ENCODE data around the gene SYPL1.

SYPL1 gene

GRCh38 chr7:106064771-106065574 lies 47.1 kb downstream of the SYPL1 start:
- peak; percentile 97 for DNase-seq

DNA sequence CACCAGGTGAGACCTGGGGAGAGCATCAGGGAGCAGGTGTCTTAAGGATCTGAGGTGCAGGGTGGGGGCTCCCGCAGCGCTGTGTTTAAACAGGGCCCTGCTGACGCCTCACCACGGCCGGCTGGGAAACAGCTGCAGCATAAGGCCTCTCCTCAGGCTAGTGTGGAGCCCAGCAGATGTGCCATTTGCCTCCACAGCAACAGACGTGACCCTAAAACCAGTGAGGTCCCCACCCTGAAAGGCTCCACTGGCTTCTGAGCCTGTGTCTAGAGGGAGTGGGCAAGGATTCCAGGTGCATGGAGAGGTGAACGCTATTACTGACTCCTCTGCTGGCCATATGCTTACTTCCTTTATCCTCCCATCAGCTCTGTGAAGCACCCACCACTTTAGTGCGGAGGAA lies 47.8 kb downstream of the SYPL1 start:
- DNase-seq: no peak

DNA sequence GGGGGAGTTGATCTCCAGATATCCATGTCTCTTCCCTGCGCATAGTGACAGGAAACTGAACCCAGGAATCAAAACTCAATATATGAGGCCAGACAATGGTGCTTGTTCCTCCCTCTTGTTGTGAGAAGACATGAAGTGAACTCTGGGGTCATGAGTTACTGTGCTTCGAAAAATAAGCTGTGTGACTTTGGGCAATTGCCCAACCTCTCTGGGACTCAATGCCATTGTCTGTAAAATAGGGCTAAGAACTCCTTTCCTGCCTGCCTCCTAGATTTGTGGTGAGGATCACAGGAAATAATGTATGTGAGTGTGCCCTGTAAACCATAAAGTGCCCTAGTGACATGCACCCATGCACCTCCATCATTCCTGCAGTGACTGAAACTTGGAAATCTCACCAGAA lies 48.4 kb downstream of the SYPL1 start:
- no peak for DNase-seq

DNA sequence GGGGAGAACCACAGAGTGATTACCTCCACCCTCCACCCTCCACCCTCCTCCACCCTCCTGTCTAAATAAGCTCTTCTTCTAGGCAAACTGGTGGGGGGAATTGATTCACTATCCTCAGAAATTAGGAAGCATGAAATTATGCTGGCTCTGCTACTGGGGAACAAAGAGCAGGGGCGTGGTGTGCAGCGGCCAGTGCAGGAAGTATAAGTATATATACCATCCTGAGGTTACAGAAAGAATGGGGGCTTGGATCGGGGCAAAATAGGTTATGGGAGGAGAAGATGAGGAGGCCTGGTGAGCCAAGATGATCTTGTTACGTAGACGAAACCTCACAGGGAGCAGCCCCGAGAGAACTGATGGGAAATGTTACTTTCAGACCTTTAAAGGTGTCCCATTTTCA lies 49.1 kb downstream of the SYPL1 start:
- no peak for DNase-seq

- DNase-seq: no peak
Observed at GRCh38 chr7:106062521-106062931, 49.6 kb downstream of the SYPL1 start.

GRCh38 chr7:106062006-106062405 lies 50.1 kb downstream of the SYPL1 start:
- DNase-seq: no peak

GRCh38 chr7:106061301-106061979 lies 50.7 kb downstream of the SYPL1 start:
- no peak for DNase-seq

- no peak for DNase-seq
Observed at GRCh38 chr7:106060394-106060920, 51.7 kb downstream of the SYPL1 start.

DNA sequence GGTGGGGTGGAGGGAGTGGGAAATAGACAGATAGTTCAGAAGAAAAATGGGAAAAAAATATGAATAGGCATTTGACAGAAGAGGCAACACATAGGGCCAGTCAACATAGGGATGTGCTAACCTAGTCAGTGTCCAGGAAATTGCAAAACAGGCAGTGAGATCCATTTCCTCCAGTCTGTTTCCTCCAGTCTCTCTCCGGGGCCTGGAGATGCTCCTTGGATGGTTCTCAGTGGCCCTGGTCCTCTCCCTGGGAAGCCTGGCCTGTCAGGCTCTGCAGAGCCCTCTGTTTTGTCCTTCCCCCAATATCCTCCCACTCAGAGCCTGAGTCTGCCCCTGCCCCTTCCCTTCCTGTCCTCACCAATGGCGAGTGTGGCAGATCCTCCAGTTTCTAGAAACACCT lies 52.6 kb downstream of the SYPL1 start:
- DNase-seq: no peak

- no peak for DNase-seq
Observed at GRCh38 chr7:106058928-106059324, 53.2 kb downstream of the SYPL1 start.

DNA sequence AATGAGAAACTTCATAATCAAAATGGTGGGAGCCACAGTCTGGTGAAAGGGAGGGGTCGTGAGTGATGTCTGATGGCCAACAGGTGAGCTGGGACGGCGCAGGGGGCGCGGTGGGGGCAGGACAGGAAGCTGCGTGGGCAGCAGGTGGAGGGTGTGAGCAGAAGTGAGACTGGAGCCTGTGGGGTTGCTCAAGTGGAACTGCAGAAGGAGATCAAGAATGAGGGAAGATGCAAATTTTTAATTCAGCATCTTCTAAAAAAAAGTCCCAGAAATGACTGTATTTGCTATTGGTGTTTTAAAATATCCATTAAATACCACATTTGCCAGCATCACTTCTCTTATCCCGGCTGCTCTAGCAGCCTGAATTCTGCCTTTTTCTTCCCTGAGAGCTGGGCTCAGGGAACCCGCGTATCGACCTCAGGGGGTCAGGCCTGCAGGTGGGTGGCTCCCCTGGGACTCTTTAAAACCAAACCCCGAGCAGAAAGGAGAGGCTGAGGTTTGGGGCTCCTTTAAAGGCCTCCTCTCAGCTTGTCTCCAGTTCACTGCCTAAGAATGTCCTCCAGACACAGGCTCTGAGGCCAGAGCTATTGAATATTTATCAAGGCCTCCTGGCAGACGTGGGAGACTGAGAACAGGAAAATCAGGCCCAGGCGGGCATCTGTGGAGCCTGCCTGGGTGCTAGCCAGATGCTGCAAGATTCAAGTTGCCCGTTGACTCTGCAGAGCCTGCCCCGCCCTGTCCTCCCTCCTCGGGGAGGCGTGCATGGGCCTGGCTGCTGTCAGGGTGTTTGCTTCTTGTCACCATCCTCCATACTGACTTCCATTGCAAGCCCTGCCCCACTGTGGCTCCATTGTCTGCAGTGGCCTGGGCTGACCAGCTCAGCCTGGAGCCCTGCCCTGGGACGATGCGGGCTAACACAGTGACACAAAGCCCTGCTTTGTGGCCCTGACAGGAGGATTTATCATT lies 53.9 kb downstream of the SYPL1 start:
- no peak for DNase-seq

GRCh38 chr7:106057204-106057961 lies 54.7 kb downstream of the SYPL1 start:
- DNase-seq: no peak

DNA sequence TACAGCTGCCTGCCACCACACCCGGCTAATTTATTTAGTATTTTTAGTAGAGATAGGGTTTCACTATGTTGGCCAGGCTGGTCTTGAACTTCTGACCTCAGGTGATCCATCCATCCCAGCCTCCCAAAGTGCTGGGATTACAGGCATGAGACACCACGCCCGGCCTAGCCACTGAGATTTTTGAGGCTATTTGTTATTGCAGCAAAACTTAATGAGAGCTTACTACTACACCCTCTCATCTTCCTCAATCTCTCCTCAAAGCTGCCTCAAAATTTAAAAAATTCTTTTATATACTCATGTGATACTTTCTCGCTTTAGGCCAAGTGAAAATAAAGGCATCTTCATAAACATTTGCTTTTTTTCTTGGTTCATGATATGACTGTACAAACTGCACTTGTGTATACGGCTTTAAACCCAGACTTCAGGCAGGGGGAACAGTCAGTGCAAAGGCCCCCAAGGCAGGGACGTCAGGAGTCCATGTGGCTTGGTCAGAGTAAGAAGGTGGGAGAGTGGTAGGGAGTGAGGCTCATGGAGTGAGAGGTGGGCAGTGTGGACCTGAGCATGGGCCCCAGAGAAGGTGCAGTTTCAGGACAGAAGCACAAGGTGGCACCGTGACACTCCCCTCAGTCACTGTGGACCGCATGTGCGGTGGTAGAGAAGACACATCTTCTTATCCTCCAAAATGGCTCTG lies 55.5 kb downstream of the SYPL1 start:
- peak; percentile 64 for DNase-seq

GRCh38 chr7:106054971-106055532 lies 57.1 kb downstream of the SYPL1 start:
- DNase-seq: no peak

DNA sequence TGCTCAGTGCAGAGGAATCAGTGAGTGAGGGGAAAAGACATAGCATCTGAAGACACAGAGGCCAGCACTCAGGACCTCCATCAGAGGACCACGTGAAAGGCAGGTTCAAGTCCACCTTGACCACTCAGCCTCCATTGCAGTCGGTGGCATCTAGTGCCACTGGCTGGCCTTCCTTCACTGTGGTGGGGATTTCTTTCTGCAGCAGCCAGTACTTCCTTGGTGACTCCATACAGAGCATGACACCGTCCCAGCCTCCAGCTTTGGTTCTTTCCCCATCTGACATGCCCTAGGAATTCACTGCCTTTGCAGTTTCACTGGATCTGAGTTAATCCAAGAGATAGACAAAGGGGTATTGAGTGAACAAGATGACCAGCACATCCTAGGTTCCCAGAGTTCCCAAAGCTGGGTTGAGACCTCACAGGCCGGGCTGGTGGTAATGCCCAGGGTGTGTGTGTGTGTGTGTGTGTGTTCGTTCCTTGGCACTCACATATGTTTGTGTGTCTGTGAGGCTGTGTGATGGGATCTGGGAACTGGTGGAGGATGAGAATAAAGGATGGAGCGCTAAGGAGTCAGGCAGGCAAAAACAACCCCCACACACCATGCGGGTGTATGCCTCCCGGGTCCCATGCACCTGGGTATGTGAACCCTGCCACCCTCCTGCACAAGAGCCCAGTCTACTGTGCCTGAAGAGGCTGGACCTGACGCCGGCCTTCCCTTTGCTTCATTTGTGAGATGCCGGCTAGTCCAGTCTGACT lies 57.8 kb downstream of the SYPL1 start:
- DNase-seq: no peak

GRCh38 chr7:106053109-106053508 lies 59.0 kb downstream of the SYPL1 start:
- DNase-seq: no peak

GRCh38 chr7:106052681-106053080 lies 59.4 kb downstream of the SYPL1 start:
- no peak for DNase-seq

DNA sequence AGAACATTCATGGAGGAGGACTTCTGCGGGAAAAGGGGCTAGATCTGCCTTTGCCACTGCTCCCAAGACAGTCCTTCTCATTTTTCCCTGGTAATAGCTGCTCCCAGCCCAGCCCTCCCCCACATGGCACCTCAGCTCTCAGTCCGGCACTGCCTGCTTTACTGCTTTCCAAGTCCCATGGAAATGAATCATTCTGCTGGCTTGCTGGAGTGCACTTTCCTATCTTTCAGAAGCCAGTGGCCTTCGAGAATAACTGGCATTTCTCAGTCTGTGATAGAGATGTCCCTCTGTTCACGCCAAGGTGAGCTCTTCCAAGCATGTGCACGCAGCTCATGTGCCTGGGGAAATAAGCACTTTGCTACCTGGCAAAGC lies 61.4 kb downstream of the SYPL1 start:
- peak; percentile 58 for DNase-seq

DNA sequence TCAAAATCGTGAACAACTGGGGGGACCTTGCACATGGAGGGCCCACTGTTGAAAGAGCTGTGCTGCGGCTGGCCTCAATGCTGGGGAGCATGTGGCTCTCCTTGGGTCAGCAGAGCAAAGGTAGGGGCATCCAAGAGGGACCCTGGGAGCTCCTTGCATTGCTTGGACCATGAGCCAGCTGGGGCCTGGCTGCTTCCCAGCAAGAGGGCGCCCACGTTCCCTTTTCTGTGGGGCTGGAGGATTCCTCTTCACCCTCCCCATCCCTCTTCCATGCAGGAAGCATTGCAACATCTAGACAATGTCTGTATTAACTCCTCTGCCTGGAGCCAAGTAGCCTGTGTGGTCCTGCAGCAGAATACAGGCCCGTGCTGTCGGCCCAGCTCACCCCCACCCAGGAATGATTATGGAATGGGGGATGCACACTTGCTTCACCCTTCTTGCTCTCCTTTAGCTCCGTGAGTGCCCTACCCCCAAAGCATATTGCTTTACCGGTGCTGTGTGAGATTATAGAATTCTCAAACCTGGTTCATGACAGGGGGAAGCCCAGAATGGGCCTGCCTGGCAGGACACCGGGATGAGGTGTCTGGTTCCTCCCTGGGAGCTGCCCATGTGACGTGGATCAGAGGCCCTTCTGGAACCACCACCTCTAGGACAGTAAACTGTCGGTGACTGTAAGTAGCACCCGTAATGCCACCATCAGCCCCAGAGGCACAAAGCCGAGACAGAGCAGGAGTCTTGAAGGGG lies 61.9 kb downstream of the SYPL1 start:
- DNase-seq: peak; percentile 67
